Measurements from ENCODE around the gene GRID1. TPM values are rescaled to one million over a fixed set of nuclear protein-coding genes. Genes with fewer than 3 reads are reported as not detected.
A peak's percentile ranks its signal among the peaks of the same experiment; 100 is the strongest.

GRID1 gene
- total RNA-seq, 1 experiment from 2014 or later: not detected

- Histone ChIP-seq H3K27ac (ENCODE audit: low read length) (no peak overlapping the region), H2AFZ (ENCODE audit: low read length) (no peak overlapping the region), H3K4me2 (ENCODE audit: low read length) (no peak overlapping the region), H4K20me1 (ENCODE audit: low read length) (no peaks in the 10 kb centered on the region), H3F3A (ENCODE audit: low read length, unreplicated experiment) (no peaks in the 10 kb centered on the region), H3K4me1 (ENCODE audit: insufficient read depth, low read length) (no peaks in the 10 kb centered on the region), H3K9me2 (replicated peaks; ENCODE audit: low read length) (no peaks in the 10 kb centered on the region), H3K36me3 (ENCODE audit: low read depth, low read length) (no peaks in the 10 kb centered on the region), H3K9me3 (ENCODE audit: low read length) (no peaks in the 10 kb centered on the region), H3K9ac (ENCODE audit: low read length) (no peak overlapping the region), H3K27me3 (ENCODE audit: low read length) (no peaks in the 10 kb centered on the region), H3K79me2 (ENCODE audit: low read length) (no peaks in the 10 kb centered on the region), H3K4me3 (ENCODE audit: low read length) (no peak overlapping the region)
- intact Hi-C loops (cut with micrococcal nuclease): no loop called here
- no TSS peak for BruUV-seq (replicated peaks)
- DNase-seq: no peak
- ChIA-PET CTCF (no interaction called here), POLR2A (ENCODE audit: unreplicated experiment) (no interaction called here)
- no peak for ATAC-seq
- TF ChIP-seq CTCF (conservative IDR thresholded peaks at IDR 0.05; ENCODE audit: low read depth, low read length) (no peak), EZH2 (IDR thresholded peaks at IDR 0.05; ENCODE audit: low read length, unreplicated experiment) (no peak), EZH2phosphoT487 (IDR thresholded peaks at IDR 0.05; ENCODE audit: borderline replicate concordance, low read length) (no peak)
Measured at GRCh38 chr10:86001521-86001920, 365.1 kb downstream of the GRID1 start.

- H3K4me3 ChIP-seq (ENCODE audit: low read length): no peak overlapping the region
- ChIA-PET POLR2A (ENCODE audit: unreplicated experiment) (no interaction called here), CTCF (no interaction called here)
- no peaks in the 10 kb centered on the region for H3K9me3 ChIP-seq (ENCODE audit: low read length)
- ATAC-seq (no peak), DNase-seq (no peak)
- no peaks in the 10 kb centered on the region for H3K36me3 ChIP-seq (ENCODE audit: low read depth, low read length)
- H4K20me1 ChIP-seq (ENCODE audit: low read length): no peaks in the 10 kb centered on the region
- H3K4me1 ChIP-seq (ENCODE audit: insufficient read depth, low read length): no peaks in the 10 kb centered on the region
- no peaks in the 10 kb centered on the region for H3K79me2 ChIP-seq (ENCODE audit: low read length)
- H3K27ac ChIP-seq (ENCODE audit: low read length): no peak overlapping the region
- TF ChIP-seq CTCF (conservative IDR thresholded peaks at IDR 0.05; ENCODE audit: low read depth, low read length) (no peak), EZH2phosphoT487 (IDR thresholded peaks at IDR 0.05; ENCODE audit: borderline replicate concordance, low read length) (no peak), EZH2 (IDR thresholded peaks at IDR 0.05; ENCODE audit: low read length, unreplicated experiment) (no peak)
- no peak overlapping the region for H3K9ac ChIP-seq (ENCODE audit: low read length)
- H3F3A ChIP-seq (ENCODE audit: low read length, unreplicated experiment): no peaks in the 10 kb centered on the region
- H2AFZ ChIP-seq (ENCODE audit: low read length): no peak overlapping the region
- no peaks in the 10 kb centered on the region for H3K9me2 ChIP-seq (replicated peaks; ENCODE audit: low read length)
- intact Hi-C loops (cut with micrococcal nuclease): loop anchor here (5.0 kb wide), 1 partner anchor 380 kb away; no protein-coding TSS in a partner anchor
- no peak overlapping the region for H3K4me2 ChIP-seq (ENCODE audit: low read length)
- BruUV-seq (replicated peaks): no TSS peak
- H3K27me3 ChIP-seq (ENCODE audit: low read length): no peaks in the 10 kb centered on the region
Measured at GRCh38 chr10:85997544-85997943, 369.1 kb downstream of the GRID1 start.

GRCh38 chr10:85995791-85996190 lies 370.8 kb downstream of the GRID1 start:
- H3K27me3 ChIP-seq (ENCODE audit: low read length): no peaks in the 10 kb centered on the region
- peak; percentile 43 for DNase-seq

More at GRCh38 chr10:85995791-85996190, 370.8 kb downstream of the GRID1 start:
- no peak for TF ChIP-seq EZH2 (IDR thresholded peaks at IDR 0.05; ENCODE audit: low read length, unreplicated experiment)
- TF ChIP-seq EZH2phosphoT487 (IDR thresholded peaks at IDR 0.05; ENCODE audit: borderline replicate concordance, low read length): no peak
- TF ChIP-seq CTCF (conservative IDR thresholded peaks at IDR 0.05; ENCODE audit: low read depth, low read length): peak; percentile 45; the same call in 1 of the 2 replicates
- Histone ChIP-seq H3F3A (ENCODE audit: low read length, unreplicated experiment) (no peaks in the 10 kb centered on the region), H3K4me1 (ENCODE audit: insufficient read depth, low read length) (no peaks in the 10 kb centered on the region), H3K36me3 (ENCODE audit: low read depth, low read length) (no peaks in the 10 kb centered on the region), H3K9ac (ENCODE audit: low read length) (no peak overlapping the region), H3K27ac (ENCODE audit: low read length) (no peak overlapping the region), H2AFZ (ENCODE audit: low read length) (no peak overlapping the region), H3K4me3 (ENCODE audit: low read length) (no peak overlapping the region), H3K9me2 (replicated peaks; ENCODE audit: low read length) (no peaks in the 10 kb centered on the region), H3K4me2 (ENCODE audit: low read length) (no peak overlapping the region), H4K20me1 (ENCODE audit: low read length) (no peaks in the 10 kb centered on the region), H3K9me3 (ENCODE audit: low read length) (no peaks in the 10 kb centered on the region), H3K79me2 (ENCODE audit: low read length) (no peaks in the 10 kb centered on the region)
- BruUV-seq (replicated peaks): no TSS peak
- POLR2A ChIA-PET (ENCODE audit: unreplicated experiment): no interaction called here
- intact Hi-C loops (cut with micrococcal nuclease): loop anchor here (5.0 kb wide), 1 partner anchor 382 kb away; no protein-coding TSS in a partner anchor
- peak; percentile 33; the same call in 1 of the 2 replicates for ATAC-seq
- CTCF ChIA-PET: no interaction called here

All from PC-3 (cell line).